HG03558 (cell line): ENCODE measurements around the gene ABHD15.

Source experiments
- ATAC-seq: cut with Tn5 transposase; IDR thresholded peaks from one replicate; pipeline ENCODE4 v1.9.1; 2021; ENCODE audit warnings: moderate number of reproducible peaks; ENCODE audit not compliant: unreplicated experiment; ENCODE audit errors: extremely low read depth

Gene ABHD15

GRCh38 chr17:29549177-29549923 is 17.5 kb downstream of the ABHD15 start:
- ATAC-seq: no peak

GRCh38 chr17:29546830-29547229 is 20.0 kb downstream of the ABHD15 start:
- no peak for ATAC-seq

- ATAC-seq: no peak
Measured at GRCh38 chr17:29546085-29546484, 20.8 kb downstream of the ABHD15 start.

GRCh38 chr17:29544066-29544465 is 22.8 kb downstream of the ABHD15 start:
- ATAC-seq: no peak

DNA sequence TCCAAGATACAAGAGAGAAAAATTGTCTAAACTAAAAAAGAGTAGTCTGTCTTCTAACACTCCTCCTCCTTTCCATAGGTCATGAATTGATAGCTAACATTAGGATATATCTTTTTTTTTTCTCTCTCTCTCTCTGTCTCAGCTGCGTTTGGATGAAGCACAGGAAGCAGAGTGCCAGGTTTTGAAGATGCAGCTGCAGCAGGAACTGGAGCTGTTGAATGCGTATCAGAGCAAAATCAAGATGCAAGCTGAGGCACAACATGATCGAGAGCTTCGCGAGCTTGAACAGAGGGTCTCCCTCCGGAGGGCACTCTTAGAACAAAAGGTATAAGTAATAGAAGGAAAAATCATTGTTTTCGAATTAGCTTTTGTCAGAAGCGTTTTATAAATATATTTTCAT is 32.9 kb downstream of the ABHD15 start:
- no peak for ATAC-seq

GRCh38 chr17:29526322-29526721 is 40.5 kb downstream of the ABHD15 start:
- ATAC-seq: no peak

DNA sequence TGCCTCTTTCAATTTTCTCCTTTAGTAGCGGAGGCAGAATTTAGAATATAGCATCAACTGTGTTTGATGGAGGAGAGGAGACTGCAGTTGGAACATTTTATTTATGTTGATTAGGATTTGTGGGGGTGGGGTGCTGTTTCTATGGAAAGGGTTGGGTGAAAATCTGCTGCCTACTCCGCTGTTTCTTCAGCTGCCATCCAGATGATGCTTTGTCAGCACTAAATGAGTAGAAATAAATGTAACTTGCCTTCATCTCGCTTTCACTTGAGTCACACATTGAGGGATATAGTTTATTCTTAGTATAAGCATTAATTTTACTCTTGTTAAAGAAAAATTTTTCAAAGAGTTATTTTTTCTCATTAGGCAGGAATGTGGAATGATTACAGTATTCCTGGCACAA is 42.1 kb downstream of the ABHD15 start:
- no peak for ATAC-seq

DNA sequence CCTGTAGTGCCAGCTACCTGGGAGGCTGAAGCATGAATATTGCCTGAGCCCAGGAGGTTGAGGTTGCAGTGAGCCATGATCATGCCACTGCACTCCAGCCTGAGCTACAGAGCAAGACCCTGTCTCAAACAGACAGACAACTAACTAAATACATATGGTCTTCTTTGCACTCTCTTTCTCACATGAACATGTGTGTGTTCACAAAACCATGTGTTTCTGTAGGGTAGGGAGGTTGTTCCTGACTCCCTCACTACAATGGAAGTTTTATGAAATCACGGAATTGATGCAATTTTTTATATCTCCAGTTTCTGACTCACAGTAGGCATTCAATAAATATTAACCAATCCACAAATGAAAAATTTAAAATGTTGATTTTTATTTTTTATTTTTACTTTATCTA is 48.5 kb downstream of the ABHD15 start:
- no peak for ATAC-seq

- ATAC-seq: no peak
Measured at GRCh38 chr17:29514792-29515191, 52.0 kb downstream of the ABHD15 start.

- no peak for ATAC-seq
Measured at GRCh38 chr17:29510953-29511352, 55.9 kb downstream of the ABHD15 start.
